Fibroblast of lung (primary cell): ENCODE data around the gene SCUBE1.

Experiments
- EZH2 ChIP-seq: IDR thresholded peaks from 2 replicates; pipeline ENCODE4 v1.5.1; 2012; ENCODE audit warnings: low read length, control low read depth, mild to moderate bottlenecking; ENCODE audit errors: missing control alignments
- TF ChIP-seq, protein P1 (sequence below), 2 donors: IDR thresholded peaks in 1 of 2; conservative IDR thresholded peaks in 1 of 2; 1 replicate in 1 of 2; 2 replicates in 1 of 2; pipeline ENCODE4 v1.5.1; 2011 to 2012; ENCODE audit warnings: low read length in 2 of 2, control low read depth in 1 of 2, inconsistent platforms in 1 of 2, low read depth in 1 of 2, mild to moderate bottlenecking in 1 of 2

DNA sequence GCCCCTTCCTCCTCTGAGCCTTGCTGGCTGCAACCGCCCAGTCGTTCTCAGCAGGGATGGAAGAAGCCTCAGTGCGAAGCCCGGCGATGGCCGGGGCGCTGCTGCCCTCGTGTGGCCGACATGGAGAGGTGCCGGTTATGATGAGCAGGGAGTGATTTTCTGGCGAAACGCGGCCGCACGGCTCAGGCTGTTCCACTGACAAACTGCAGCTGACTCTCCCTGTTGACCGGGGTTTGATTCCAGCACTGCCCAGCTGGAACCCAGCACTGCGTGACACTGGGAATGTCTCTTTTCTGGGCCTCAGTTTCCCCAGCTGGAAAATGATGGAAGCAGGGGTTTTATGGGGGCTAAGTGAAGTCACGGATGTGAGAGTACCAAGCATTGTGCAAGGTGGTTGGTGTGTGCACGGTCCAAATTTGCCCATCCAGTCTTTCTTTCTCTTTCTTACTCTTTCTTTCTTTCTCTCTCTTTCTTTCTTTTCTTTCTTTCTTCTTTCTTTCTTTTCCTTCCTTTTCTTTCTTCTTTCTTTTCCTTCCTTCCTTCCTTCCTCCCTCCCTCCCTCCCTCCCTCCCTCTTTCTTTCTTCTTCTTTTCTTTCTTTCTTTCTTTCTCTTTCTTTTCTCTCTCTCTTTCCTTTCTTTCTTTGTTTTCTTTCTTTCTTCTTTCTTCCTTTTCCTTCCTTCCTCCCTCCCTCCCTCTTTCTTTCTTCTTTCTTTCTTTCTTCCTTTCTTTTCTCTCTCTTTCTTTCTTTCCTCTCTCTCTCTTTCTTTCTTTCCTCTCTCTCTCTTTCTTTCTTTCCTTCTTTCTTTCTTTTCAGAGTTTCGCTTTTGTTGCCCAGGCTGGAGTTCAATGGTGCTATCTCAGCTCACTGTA, 42.8 kb upstream of the SCUBE1 start:
- TF ChIP-seq, protein P1, sequence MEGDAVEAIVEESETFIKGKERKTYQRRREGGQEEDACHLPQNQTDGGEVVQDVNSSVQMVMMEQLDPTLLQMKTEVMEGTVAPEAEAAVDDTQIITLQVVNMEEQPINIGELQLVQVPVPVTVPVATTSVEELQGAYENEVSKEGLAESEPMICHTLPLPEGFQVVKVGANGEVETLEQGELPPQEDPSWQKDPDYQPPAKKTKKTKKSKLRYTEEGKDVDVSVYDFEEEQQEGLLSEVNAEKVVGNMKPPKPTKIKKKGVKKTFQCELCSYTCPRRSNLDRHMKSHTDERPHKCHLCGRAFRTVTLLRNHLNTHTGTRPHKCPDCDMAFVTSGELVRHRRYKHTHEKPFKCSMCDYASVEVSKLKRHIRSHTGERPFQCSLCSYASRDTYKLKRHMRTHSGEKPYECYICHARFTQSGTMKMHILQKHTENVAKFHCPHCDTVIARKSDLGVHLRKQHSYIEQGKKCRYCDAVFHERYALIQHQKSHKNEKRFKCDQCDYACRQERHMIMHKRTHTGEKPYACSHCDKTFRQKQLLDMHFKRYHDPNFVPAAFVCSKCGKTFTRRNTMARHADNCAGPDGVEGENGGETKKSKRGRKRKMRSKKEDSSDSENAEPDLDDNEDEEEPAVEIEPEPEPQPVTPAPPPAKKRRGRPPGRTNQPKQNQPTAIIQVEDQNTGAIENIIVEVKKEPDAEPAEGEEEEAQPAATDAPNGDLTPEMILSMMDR (conservative IDR thresholded peaks at IDR 0.05 in 1 of 2, IDR thresholded peaks at IDR 0.05 in 1 of 2; ENCODE audit: low read depth in 1 of 2, low read length in 2 of 2) = peak; percentile 86 to 92
- no peak for TF ChIP-seq EZH2
